Measurements from ENCODE around the gene RBM38. TPM values are rescaled to one million over a fixed set of nuclear protein-coding genes. Genes with fewer than 3 reads are reported as not detected.
A peak's percentile ranks its signal among the peaks of the same experiment; 100 is the strongest.

RBM38 gene
- total RNA-seq, 1 donor from 2014 or later, result 26.6 TPM

DNA sequence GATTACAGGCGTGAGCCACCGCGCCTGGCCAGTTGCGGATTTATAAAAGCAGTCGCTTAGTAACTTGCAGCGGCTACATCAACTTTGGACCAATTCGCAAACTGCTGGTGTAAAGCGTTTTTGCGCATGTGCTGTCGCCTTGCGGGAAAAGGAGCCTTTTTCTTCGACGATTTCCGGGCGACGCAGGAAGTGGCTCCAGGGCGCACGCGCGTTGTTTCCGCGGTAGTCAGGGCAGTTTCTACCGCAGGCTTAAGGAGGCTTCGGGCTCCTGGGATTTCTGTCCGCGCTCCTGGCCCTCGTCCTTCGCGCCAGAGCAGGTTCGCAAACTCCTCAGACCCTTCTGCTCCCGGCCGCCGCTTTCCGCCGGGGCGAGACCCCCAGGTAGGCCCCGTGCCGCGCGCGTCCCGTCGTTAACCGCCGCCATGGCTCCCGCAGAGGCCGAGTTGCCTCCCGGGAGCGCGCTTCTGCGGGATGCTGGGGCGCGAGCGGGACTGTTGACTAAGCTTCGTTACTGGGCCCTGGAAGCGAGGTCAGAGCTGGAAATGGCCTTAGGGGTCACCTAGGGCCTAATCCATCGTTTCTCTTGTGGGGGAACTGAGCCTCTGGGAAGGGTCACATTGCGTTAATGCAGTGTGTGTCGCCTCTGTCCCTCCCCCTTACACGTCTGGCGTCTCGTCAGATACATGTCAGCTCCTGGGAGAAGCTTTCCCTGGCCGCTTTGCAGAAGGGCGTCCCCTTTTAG is 40.0 kb upstream of the RBM38 start, which contains the start of gene RAE1:
RAE1 (plus strand) TSS at position 214 of the 742 bp plus-strand sequence. CDS start 2,784 bp downstream, outside the sequence.
- Histone ChIP-seq H3F3A (ENCODE audit: low read depth) (peaks cover 12% of the 10 kb centered on the region), H4K20me1 (ENCODE audit: low read depth) (peaks cover 21% of the 10 kb centered on the region), H3K4me3 (peak within 1 kb of the TSS; percentile 91), H3K4me2 (peak within 1 kb of the TSS; percentile 98), H3K4me1 (peaks cover 11% of the 10 kb centered on the region), H3K36me3 (peaks cover 19% of the 10 kb centered on the region), H3K79me2 (ENCODE audit: low read depth) (peaks cover 52% of the 10 kb centered on the region), H3K27me3 (no peaks in the 10 kb centered on the region), H3K9me3 (ENCODE audit: low read depth) (no peaks in the 10 kb centered on the region), H3K9ac (peak within 1 kb of the TSS; percentile 79), H3K27ac (peak within 1 kb of the TSS; percentile 59), H2AFZ (replicated peaks) (peak within 1 kb of the TSS; percentile 83)
- peak; percentile 95 for DNase-seq (ENCODE audit: low spot score)
- peaks cover 10% of the 10 kb centered on the region for H3K4me1 Mint-ChIP-seq
- peaks cover 18% of the 10 kb centered on the region for H3K36me3 Mint-ChIP-seq
- TF ChIP-seq EZH2phosphoT487 (IDR thresholded peaks at IDR 0.05) (no peak), EZH2 (IDR thresholded peaks at IDR 0.05) (peak; percentile 20)
- peak within 1 kb of the TSS; percentile 57 for H3K27ac Mint-ChIP-seq
- no peaks in the 10 kb centered on the region for H3K27me3 Mint-ChIP-seq (ENCODE audit: insufficient read depth, low read depth)
- peak within 1 kb of the TSS; percentile 93 for H3K4me3 Mint-ChIP-seq
- H3K9me3 Mint-ChIP-seq, result no peaks in the 10 kb centered on the region

DNA sequence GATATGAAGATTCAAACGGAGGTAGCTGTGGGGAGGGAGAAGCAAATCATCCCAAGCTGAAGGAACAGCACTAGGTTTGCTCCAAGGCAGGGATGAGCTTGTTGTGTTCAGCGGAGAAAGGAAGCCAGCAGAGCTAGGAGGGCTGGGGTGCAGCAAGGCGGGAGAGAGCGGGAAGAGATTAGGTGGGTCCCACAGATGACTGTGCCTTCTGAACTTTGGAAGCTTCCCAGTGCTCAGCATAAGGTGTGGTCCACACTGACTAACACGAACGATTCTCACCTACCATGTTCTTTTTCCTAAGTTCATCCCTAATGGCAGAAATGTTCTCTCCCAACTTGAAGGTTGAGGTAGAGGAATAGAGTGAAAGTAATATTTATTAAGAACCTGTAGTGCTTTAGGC is 38.9 kb upstream of the RBM38 start:
- no peak for DNase-seq (ENCODE audit: low spot score)
- no peaks in the 10 kb centered on the region for H3K9me3 Mint-ChIP-seq

DNA sequence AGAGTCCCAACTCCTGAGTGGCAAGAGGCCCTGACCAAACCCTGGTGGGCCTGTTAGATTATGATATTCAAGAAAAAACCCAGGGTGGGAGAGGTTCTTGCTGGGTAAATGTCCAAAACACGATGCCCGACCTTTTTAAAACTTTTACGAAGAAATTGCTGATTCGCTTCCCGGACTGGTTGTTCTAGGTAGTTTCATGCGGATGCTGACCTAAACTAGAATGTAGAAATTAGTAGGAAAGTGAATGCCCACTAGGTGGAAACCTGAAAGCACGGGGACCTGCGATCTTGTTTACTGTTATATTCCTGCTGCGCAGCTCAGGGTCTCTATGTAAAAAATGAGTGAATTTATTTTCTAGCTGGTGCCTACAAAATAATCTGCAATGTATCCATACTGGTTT is 37.8 kb upstream of the RBM38 start:
- peak overlapping the region; percentile 93 for H3K4me3 Mint-ChIP-seq
- H3K27me3 Mint-ChIP-seq (ENCODE audit: insufficient read depth, low read depth), result no peaks in the 10 kb centered on the region
- Histone ChIP-seq H3F3A (ENCODE audit: low read depth) (peaks cover 11% of the 10 kb centered on the region), H4K20me1 (ENCODE audit: low read depth) (peaks cover 21% of the 10 kb centered on the region), H3K9ac (no peak overlapping the region), H3K27ac (no peak overlapping the region), H3K36me3 (peaks cover 23% of the 10 kb centered on the region), H3K4me2 (no peak overlapping the region), H3K27me3 (no peaks in the 10 kb centered on the region), H3K4me3 (no peak overlapping the region), H3K4me1 (peaks cover 11% of the 10 kb centered on the region), H2AFZ (replicated peaks) (no peak overlapping the region), H3K79me2 (ENCODE audit: low read depth) (peaks cover 54% of the 10 kb centered on the region), H3K9me3 (ENCODE audit: low read depth) (no peaks in the 10 kb centered on the region)
- H3K9me3 Mint-ChIP-seq, result no peaks in the 10 kb centered on the region
- peaks cover 22% of the 10 kb centered on the region for H3K36me3 Mint-ChIP-seq
- H3K4me1 Mint-ChIP-seq, result peaks cover 10% of the 10 kb centered on the region
- DNase-seq (ENCODE audit: low spot score), result no peak
- TF ChIP-seq EZH2phosphoT487 (IDR thresholded peaks at IDR 0.05) (no peak), EZH2 (IDR thresholded peaks at IDR 0.05) (no peak), CTCF (IDR thresholded peaks at IDR 0.05) (no peak)
- H3K27ac Mint-ChIP-seq, result no peak overlapping the region

More for the DNA sequence above, 38.9 kb upstream of the RBM38 start:
- H3K79me2 ChIP-seq (ENCODE audit: low read depth), result peaks cover 54% of the 10 kb centered on the region
- no peak overlapping the region for H2AFZ ChIP-seq (replicated peaks)
- Mint-ChIP-seq H3K4me1 (peaks cover 10% of the 10 kb centered on the region), H3K27me3 (ENCODE audit: insufficient read depth, low read depth) (no peaks in the 10 kb centered on the region), H3K4me3 (peak overlapping the region; percentile 93), H3K27ac (no peak overlapping the region), H3K36me3 (peaks cover 22% of the 10 kb centered on the region)
- H3K27me3 ChIP-seq, result no peaks in the 10 kb centered on the region
- no peak overlapping the region for H3K9ac ChIP-seq
- TF ChIP-seq EZH2phosphoT487 (IDR thresholded peaks at IDR 0.05), result no peak
- TF ChIP-seq EZH2 (IDR thresholded peaks at IDR 0.05), result no peak
- no peak for TF ChIP-seq CTCF (IDR thresholded peaks at IDR 0.05)
- H3K27ac ChIP-seq, result no peak overlapping the region
- peaks cover 11% of the 10 kb centered on the region for H3K4me1 ChIP-seq
- H3K36me3 ChIP-seq, result peaks cover 23% of the 10 kb centered on the region
- no peaks in the 10 kb centered on the region for H3K9me3 ChIP-seq (ENCODE audit: low read depth)
- H3F3A ChIP-seq (ENCODE audit: low read depth), result peaks cover 11% of the 10 kb centered on the region
- peak overlapping the region; percentile 91 for H3K4me3 ChIP-seq
- peak overlapping the region; percentile 98 for H3K4me2 ChIP-seq
- H4K20me1 ChIP-seq (ENCODE audit: low read depth), result peaks cover 21% of the 10 kb centered on the region

GRCh38 chr20:57361517-57361916 is 29.7 kb upstream of the RBM38 start:
- Mint-ChIP-seq H3K4me1 (no peaks in the 10 kb centered on the region), H3K27me3 (ENCODE audit: insufficient read depth, low read depth) (no peaks in the 10 kb centered on the region), H3K9me3 (peaks cover 5% of the 10 kb centered on the region), H3K36me3 (peaks cover 21% of the 10 kb centered on the region), H3K27ac (no peak overlapping the region), H3K4me3 (no peak overlapping the region)
- Histone ChIP-seq H2AFZ (replicated peaks) (no peak overlapping the region), H3K27ac (no peak overlapping the region), H3F3A (ENCODE audit: low read depth) (no peaks in the 10 kb centered on the region), H3K27me3 (no peaks in the 10 kb centered on the region), H4K20me1 (ENCODE audit: low read depth) (peaks cover 3% of the 10 kb centered on the region), H3K4me3 (no peak overlapping the region), H3K36me3 (peaks cover 20% of the 10 kb centered on the region), H3K9ac (no peak overlapping the region), H3K4me2 (no peak overlapping the region), H3K9me3 (ENCODE audit: low read depth) (no peaks in the 10 kb centered on the region), H3K79me2 (ENCODE audit: low read depth) (no peaks in the 10 kb centered on the region), H3K4me1 (no peaks in the 10 kb centered on the region)
- TF ChIP-seq CTCF (IDR thresholded peaks at IDR 0.05) (no peak), EZH2phosphoT487 (IDR thresholded peaks at IDR 0.05) (no peak), EZH2 (IDR thresholded peaks at IDR 0.05) (no peak)
- DNase-seq (ENCODE audit: low spot score), result no peak

All from neural progenitor cell (in vitro differentiated cells).